HG03095 (cell line): Measurements from ENCODE around the gene CNOT4.
"Not testable (repeated sequence)": the region's sequence is repeated elsewhere in the genome, so short reads cannot be mapped to it uniquely, and the experiment has no call there.

Experiments
- ATAC-seq: cut with Tn5 transposase; IDR thresholded peaks from one replicate; pipeline ENCODE4 v1.9.1; 2021; ENCODE audit warnings: moderate library complexity; ENCODE audit not compliant: unreplicated experiment

CNOT4 gene

DNA sequence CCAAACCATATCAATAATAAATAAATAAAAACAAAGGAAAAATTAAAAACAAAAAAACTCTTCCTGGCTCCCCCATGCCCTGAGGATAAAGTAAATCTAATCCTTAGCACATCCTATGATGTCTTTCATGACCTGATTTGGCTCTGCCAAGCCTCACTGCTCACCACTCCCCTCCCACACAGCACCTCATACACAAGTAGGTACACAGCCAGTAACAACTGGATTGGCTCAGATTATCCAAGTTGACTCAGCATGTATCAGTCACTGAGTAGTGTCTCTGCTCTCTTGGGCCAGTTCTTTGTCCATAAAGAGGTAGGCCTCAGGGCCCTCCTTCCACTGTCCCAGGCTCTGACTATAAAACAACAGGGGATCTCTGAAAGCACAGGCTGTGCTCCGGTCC is 176.7 kb downstream of the CNOT4 start:
- ATAC-seq, result no peak

DNA sequence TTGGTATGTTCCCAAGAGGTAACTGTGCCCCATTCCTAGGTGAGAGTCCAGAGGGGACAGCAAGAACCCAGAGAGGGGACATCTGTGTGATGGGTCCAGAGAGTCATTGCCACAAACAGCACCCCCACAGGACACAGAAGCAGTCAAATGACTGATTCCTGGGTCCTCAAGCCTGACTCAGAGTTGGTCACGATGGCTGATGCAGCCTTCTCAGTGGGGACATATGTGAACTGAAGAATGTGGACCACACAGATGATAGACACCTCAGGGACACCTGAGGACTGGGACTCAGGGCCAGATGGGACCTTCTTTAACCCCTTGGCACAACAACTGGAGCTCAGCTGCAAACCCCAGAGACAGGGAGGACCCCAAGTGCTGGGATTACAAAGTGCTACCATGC is 179.8 kb downstream of the CNOT4 start:
- ATAC-seq, result no peak

DNA sequence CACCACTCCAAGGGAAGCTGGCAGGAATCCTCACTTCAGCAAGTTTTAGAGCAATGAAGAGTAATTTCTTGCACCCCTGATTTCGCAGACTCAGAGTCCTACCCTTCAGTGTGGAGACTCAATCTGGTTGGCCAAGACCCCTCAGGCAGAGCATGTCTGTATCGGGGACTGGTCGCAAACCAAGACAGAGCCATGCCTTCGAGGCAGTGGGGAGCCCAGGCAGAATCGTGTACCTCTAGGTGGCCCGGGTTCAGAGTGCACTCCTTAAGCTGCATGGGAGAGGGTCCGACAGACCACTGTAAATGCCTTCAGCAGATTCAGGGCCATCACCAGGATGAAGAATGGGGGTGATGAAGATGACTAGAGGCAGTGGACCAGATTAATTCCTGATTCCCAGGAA is 181.4 kb downstream of the CNOT4 start:
- ATAC-seq, result no peak

GRCh38 chr7:135328053-135328452 is 181.8 kb downstream of the CNOT4 start:
- no peak for ATAC-seq

- no peak for ATAC-seq
Measured at GRCh38 chr7:135327458-135327857, 182.4 kb downstream of the CNOT4 start.

GRCh38 chr7:135326636-135327280 is 183.1 kb downstream of the CNOT4 start:
- no peak for ATAC-seq

GRCh38 chr7:135322571-135323340 is 187.1 kb downstream of the CNOT4 start:
- ATAC-seq, result no peak

DNA sequence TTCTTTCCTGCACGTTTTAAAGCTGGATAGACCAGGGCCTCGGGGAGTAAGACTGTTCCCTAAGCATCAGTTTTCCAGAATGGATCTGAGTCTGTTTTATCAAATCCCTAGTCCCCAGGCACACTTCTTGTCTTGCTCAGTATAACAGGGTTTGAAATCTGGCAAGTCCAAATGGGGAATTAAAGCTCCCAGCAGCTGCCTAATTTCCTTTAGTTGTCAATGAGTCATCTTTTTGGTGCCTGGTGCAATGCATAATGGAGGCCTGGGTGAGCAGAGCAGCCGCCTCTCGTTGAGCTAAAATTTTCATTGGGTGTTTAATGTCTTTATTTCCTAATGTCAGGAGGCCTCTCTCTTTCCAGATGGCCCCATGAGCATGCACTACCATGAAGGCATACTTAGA is 188.3 kb downstream of the CNOT4 start:
- no peak for ATAC-seq

DNA sequence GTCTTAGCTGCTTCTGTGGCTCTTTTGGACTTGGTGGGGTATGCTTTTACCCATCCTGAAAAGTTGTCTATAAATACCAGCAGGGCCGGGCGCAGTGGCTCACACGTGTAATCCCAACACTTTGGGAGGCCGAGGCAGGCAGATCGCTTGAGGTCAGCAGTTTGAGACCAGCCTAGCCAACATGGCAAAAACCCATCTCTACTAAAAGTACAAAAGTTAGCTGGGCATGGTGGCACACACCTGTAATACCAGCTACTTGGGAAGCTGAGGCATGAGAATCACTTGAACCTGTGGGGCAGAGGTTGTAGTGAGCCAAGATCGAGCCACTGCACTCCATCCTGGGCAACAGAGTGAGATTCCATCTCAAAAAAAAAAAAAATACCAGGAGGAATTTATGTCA is 188.9 kb downstream of the CNOT4 start:
- not testable (repeated sequence) for ATAC-seq

DNA sequence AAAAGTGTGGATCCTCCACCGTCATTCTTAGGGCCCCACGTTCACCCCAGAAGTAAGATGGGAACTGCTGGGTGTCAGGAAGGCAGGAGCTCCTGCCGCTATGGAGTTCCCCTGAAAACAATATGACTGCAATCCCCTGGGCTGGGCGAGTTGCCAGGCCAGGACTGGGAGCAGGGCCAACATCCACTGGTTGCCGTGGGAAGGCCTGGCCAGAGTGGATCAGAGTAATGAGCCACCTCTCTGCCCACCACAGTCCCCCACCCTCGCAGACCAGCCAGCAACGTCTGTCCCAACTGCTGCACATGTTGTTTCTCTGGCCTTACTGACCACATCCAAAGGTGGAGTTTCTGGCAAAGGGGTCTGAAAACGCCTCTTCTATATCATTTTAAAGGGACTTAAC is 189.6 kb downstream of the CNOT4 start:
- ATAC-seq, result no peak

DNA sequence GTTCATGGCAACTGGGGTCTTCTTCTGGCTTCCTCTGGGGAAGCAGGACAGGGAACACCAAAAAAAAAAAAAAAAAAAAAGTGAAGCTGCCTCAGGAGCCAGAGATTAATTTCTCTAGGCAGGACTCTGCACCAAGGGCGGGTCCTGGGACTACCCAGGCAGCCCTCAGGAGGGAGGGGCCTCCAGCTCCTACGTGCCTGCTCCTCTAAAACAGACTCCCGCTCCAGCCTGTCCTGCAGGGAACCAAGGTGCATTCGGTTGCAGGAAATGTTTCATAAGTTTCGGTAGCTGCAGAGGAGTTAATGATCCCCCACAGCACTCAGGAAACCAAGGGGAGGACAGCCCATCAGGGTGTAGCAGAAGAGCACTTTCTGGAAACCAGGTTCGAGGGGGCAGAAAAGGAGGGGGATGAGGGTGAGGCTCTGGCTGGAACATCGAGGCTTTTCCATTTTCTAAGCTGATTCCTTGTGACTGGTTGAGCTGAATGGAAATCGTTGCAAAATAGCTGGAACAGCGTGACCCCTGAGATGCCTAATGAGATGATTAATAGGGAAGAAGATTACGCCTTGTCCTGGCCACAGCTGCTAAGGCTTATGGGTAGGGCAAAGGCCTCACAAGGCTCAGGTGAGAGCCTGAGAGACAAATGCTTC is 192.1 kb downstream of the CNOT4 start:
- no peak for ATAC-seq

GRCh38 chr7:135316648-135317313 is 193.1 kb downstream of the CNOT4 start:
- ATAC-seq, result no peak

DNA sequence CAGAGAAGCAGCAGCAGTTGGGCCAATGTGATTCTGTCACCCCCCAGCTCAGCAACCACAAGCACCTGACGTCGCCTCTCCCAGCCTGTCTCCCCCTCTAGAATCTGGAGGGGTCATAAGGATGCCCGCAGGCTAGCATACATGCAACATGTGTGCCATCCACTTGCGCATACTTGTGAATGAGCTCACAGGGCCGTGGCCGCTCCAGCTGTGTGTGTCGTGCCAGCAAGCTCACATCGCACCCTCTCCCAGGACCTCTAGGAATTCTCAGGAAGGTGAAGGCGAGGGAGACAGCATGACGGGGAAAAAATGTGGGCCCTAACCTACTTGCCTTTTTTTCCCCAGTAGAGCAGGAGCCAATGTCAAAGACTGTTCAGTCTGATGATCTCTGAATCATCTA is 195.9 kb downstream of the CNOT4 start:
- no peak for ATAC-seq
